ENCODE data around the gene ARHGEF2.

- TF ChIP-seq CTCF (IDR thresholded peaks at IDR 0.05) (no peak), EZH2 (IDR thresholded peaks at IDR 0.05; ENCODE audit: borderline replicate concordance, insufficient read depth, low read depth, low read length, poor library complexity, severe bottlenecking) (no peak)
These were observed 46.9 kb downstream of the ARHGEF2 start for GRCh38 chr1:155931332-155932038.
